CD4-positive, alpha-beta T cell treated with Interleukin-2 at 100 ng/mL for 4 hours (primary cell): ENCODE data around the gene C11orf86.
"Not testable (repeated sequence)": the region's sequence is repeated elsewhere in the genome, so short reads cannot be mapped to it uniquely, and the experiment has no call there.

Experiments used
- DNase-seq: peaks from one replicate; pipeline ENCODE4 v3.0.0-alpha.2; 2020; ENCODE audit warnings: low spot score

C11orf86 gene

DNA sequence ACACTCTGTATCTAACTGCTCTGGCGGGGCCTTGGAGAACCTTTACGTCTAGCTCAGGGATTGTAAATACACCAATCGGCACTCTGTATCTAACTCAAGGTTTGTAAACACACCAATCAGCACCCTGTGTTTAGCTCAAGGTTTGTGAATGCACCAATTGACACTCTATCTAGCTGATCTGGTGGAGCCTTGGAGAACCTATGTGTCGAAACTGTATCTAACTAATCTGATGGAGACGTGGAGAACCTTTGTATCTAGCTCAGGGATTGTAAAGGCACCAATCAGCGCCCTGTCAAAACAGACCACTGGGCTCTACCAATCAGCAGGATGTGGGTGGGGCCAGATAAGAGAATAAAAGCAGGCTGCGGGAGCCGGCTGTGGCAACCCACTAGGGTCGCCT lies 14.3 kb downstream of the C11orf86 start:
- DNase-seq = not testable (repeated sequence)

DNA sequence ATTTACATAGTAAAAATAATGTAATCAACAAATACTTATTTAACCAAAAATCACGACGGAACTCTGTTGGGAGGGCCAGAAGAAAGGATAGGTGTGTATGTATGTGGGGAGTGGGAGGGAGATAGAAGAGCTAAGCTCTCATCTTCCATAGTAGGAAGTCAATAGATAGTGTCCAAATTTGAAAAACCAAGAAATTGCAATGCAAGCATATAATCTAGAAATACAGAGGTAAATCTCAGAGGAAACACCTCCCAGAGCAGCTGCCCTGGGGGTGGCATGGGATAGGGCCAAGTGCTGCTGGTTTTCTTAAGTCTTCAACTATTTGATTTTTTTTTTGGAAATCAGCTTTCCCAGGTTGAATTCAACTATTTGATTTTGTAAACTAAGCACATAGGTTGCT lies 16.9 kb downstream of the C11orf86 start:
- no peak for DNase-seq

DNA sequence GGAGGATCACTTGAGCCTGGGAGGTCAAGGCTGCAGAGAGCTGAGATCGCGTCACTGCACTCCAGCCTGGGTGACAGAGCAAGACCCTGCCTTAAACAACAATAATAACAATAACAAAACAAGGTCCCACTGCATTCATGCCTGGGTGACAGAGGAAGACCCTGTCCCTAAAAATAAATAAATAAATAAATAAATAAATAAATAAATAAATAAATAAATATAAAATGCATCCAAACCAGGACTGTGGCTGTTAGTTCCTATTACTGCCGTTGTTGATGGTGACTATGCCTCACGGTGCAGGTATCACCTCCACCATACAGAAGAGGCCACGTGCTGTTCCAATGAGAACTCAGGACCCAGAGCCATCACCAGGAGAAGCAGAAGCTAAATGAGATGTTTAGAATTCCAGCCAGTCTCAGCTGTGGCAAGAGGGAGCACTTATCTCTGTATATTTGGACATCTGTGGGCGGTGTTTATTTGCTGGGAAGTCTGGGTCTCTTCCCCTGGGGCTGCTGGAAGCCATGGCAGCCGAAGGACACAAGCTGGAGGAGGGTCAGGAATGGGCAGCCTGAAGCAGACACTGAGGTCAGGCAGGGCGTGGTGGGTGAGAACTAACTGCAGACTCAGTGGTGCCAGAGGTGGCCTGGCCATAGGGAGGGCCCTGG lies 21.6 kb downstream of the C11orf86 start:
- no peak for DNase-seq

DNA sequence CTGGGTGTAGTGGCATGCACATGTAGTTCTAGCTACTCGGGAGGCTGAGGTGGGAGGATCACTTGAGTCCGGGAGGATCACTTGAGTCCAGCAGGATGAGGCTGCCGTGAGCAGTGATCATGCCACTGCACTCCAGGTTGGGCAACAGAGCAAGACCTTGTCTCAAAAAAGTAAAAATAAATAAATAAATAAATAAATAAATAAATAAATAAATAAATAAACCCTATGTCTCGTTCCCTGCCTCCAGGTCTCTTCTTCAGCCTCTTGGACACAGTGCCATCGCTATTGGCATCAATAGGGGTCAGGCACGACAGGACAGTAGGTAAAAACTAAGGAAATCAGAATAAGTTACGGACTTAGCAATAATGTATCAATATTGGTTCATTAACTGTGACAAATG lies 24.5 kb downstream of the C11orf86 start:
- DNase-seq = no peak

DNA sequence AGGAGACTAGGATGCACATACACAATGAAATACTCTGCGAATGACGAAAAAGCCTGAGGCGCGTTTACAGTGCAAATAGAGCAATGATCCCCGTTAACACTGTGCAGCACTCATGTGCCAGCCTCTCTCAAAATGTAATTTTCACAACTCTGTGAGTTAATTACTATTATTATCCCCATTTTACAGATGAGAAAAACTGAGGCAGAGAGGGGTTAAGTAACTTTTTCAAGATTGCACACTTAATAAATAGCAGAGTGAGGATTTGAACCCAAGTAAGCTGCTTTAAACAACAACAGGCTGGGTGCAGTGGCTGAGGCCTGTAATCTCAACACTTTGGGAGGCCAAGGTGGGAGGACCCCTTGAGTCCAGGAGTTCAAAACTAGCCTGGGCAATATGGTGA lies 26.2 kb downstream of the C11orf86 start:
- DNase-seq = no peak

DNA sequence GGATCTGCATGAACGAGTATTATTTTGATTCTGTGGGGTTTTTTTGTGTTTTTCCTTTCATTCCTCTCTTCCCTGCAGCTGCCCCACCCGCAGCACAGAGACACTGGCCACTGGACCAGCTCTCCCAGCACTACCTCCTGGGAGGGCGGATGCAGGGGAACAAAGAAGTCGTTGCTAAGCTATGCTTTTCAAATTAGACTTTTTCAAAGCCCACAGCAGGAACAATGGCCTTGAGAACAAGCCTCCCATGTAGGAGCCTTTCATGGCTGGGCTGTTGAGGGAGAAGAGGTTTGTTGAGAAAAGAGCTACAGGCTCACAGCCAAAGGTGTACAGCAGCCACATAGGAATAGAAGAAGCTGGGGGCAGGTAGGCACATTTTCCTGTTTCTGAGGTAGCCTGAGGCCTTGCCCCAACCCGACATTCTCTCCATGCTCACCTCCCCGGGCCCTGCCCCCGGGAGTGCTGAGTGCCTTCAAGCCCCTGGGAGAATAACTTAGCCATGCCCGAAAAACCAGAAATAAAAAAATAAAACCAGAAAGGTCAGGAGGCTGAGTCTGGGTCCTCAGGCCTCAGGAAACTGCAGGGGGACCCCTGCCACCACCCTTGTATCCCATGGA lies 27.3 kb downstream of the C11orf86 start:
- DNase-seq = no peak

DNA sequence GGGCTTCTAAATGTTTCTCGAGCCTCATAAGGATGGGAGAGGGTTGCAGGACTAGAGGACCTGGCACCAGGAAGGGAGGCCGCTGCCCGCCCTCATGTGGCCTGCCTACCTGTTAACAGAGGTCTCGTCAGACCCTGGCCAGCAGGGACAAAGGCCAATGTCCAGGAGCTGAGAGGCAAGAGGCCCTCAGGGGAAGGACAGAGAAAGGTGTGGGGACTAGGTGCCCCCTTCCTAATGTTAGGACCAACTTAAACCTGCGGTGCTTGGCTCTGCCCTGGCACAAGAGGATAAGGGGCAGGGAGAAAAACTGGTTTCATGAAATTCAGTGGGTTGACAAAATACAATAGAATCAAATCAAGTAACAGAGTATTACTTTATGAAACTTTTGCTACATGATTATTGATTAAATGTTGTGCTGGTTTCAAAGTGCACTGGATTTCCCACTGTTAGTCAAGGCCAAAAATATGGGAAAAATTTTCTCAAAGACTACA lies 27.9 kb downstream of the C11orf86 start:
- DNase-seq = no peak

DNA sequence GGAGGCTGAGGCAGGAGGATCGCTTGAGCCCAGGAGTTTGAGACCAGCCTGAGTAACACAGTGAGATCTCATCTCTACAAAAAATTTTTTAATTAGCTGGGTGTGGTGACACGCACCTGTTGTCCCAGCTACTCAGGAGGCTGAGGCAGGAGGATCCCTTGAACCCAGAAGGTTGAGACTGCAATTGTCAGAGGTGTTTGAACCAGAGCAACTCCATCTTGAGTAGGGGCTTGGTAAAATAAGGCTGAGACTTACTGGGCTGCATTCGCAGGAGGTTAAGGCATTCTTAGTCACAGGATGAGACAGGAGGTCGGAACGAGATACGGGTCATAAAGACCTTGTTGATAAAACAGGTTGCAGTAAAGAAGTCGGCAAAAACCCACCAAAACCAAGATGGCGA lies 30.1 kb downstream of the C11orf86 start:
- not testable (repeated sequence) for DNase-seq

DNA sequence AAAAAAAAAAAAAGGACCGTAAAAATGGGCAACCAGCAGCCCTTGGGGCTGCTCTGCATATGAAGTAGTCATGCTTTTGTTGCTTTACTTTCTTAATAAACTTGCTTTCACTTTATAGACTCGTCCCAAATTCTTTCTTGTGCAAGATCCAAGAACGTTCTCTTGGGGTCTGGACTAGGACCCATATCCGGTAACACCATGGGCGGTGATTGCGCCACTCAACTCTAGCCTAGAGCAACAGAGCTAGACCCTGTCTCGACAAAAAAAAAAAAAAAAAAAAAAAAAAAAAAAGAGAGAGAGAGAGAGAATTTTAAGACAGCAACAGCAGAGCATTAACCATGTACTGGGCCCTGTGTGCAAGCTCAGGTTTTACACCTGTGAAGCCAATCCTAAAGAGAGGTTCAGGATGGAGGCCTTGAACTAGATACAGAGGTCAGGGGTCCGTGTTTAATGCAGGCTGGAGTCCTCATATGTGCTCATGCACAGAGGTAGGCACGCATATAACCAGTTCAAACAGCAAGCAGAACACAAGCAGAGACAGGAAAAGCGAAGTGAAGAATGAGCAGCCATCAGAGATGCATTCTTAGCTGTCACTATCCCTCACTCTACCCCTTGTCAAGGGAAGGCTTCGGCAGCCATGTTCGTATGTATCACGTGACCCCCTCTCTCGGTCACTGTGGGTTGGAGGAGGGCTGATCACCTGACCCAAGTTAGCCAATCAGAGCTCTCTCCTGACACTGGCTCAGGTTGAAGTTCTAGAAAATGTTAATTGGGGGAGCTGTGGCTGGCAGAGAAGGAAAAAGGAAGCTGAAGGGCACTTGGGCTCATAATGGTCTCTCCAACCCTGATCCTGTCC lies 31.2 kb downstream of the C11orf86 start:
- no peak for DNase-seq

DNA sequence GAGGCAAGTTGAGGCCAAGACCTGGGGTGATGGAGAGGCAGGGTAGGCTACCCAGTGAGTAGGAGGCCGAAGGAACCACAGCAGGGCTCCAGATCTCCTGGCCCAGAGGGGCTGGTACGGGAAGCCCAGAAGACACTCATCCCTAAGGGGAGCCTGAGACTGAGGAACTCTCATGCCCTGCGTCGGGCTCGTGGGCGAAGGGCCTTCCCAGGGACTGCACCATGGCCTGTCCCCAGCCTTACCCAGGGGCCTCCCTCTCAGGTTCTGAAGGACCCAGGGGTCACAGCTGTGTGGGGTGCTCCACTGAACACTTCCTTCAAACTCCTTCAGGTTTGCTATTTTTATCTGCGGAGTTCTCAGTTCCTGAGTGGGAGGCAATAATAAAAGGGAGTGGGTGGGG lies 32.0 kb downstream of the C11orf86 start:
- no peak for DNase-seq

DNA sequence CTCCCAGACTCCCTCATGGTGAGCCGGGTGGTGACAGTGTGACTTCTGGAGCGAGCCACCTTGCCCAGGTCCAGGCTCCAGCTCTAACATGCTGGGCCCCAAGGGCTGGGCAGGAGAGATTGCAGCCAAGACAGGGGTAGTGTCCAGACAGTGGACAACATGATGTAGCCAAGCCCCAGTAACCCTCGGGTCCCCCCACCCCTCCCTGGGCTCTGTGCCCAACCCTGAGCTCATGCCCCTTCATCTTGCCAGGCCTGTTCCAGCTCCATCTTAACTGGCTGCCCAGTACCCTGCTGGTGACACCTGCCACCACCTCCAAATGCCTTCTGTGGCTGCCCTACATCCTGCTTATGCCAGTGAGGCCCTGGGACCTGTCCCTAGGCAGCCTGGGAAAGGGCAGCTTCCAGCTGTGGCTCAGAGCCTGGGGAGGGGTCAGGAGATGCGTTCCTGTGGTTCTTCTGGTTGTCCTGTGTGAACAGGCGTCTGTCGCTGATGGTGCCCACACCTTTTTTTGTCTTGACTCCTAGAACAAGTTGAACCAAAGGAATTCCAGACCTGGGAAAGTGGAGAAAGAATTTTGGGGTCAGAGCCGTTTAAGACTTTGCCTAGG lies 35.3 kb downstream of the C11orf86 start:
- no peak for DNase-seq

DNA sequence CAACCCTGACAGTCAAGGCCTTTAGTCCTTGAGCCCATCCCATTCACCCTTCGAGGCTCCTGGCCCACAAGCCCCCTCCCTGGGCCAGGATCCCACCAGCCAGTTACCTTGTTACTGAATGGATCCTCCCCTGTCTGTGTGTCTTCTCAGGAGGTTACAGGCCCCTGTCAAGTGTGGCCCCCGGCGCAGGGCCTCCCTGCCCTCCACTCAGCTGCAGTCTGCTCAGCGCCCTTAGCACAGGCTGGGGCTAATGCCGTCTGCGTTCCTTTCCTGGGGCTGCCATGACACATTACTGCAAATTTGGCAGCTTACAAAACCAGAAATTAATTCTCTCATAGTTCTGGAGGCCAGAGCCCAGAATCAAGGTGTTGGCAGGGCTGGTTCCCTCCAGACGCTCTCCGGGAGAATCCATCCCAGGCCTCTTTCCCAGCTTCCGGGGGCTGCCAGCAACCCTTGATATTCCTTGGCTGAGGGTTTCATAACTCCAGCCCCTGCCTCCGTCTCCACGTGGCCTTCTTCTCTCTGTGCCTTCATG lies 38.5 kb downstream of the C11orf86 start:
- DNase-seq = no peak

DNA sequence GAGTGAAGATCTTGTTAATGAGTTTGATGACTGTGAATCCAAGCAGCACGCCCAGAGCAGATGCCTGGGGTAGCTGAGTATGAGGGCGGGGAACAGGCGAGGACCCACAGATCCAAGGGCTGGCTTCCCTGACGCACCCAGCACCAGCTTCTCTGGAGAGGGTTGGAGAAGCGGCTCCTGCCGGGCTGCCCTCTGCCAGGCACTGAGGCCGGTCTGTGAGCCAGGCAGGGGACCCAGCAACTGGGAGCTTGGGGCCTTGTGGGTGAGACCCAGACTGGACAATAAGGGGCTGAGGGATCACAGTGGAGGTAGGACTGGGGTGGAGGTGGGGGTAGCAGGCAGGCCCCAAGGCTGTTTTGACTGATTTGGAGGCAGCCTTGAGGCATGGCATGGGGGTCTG lies 39.2 kb downstream of the C11orf86 start:
- DNase-seq = no peak

DNA sequence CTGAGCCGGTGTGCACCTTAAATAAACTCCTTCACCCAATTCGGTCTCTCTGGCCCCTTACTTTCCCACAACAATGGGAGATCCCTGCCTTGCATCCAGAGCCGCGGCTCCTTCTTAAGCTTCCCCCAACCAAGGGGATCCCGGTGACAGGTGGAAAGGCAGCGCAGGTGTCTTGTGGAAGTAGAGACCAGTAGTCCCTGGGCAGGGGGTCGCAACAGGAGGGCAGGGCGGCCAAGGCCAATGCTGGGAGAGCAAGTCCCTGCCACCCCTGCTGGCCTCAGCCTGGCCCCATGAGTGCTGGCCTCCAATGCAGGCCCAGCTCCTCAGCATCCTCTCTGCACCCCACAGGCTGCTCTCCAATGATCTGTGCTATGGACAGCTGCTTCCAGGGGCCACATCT lies 39.9 kb downstream of the C11orf86 start:
- DNase-seq = no peak

DNA sequence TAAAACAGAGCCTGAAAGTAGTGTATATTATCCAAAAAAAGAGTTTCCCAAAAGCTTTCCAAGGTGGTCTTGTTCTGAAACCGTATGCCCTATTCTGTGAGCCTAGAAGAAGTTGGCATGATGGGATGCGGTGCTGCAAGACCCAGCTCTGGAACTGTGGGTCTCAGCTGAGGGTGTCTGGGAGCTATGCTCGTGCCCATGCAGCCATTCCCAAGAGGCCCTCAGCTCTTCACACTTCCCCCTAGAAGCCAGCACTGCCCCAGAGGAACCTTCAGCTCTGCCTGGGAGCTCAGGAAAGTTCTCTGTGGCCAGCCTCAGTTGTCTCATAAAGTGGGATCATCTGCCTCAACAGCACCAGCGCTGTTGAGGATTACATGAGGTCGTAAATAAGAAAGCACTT lies 41.4 kb downstream of the C11orf86 start:
- no peak for DNase-seq

DNA sequence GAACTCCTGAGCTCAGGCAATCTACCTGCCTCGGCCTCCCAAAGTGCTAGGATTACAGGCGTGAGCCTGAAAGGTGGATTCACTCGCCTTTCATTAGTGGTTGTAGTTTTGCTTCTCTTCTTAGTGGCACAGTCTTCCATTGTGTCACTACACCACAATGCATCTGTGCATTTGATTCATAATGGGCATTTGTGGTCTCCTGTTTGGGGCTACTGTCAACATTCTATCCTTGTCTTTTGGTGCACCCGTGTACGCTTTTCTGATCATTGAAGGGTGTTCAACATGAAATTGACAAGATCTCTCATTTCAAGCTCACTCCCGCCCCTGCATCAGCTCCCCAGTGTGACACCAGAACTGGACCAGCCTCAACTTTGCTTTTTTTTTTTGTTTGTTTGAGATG lies 45.8 kb downstream of the C11orf86 start:
- DNase-seq = no peak

DNA sequence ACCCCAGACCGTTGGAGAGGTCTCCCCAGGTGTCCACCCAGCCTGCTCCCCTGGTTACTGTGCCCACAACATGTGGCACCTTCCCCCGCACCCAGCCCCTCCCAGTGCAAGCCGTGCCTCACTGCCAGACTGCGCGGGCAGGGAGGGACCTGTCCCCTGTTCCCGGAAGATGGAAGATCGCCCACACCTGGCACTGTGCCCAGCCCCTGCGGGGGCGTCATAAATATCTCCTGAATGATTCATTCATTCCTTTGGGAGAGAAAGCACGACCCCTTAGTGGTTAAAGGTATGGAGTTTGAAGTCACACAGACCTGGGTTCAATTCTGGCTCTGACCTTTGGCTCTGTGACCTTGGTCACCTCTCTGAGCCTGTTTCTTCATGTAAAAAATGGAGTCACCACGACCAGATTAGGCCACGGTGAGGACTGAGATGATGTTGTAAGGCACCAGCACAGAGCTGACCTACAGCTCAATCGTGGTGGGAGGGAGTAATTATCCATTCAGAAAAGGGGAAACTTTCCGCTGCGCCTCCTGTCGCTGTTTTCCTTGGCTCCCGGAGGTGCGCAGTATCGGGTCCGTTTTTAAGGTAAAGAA lies 47.3 kb downstream of the C11orf86 start:
- DNase-seq = no peak

DNA sequence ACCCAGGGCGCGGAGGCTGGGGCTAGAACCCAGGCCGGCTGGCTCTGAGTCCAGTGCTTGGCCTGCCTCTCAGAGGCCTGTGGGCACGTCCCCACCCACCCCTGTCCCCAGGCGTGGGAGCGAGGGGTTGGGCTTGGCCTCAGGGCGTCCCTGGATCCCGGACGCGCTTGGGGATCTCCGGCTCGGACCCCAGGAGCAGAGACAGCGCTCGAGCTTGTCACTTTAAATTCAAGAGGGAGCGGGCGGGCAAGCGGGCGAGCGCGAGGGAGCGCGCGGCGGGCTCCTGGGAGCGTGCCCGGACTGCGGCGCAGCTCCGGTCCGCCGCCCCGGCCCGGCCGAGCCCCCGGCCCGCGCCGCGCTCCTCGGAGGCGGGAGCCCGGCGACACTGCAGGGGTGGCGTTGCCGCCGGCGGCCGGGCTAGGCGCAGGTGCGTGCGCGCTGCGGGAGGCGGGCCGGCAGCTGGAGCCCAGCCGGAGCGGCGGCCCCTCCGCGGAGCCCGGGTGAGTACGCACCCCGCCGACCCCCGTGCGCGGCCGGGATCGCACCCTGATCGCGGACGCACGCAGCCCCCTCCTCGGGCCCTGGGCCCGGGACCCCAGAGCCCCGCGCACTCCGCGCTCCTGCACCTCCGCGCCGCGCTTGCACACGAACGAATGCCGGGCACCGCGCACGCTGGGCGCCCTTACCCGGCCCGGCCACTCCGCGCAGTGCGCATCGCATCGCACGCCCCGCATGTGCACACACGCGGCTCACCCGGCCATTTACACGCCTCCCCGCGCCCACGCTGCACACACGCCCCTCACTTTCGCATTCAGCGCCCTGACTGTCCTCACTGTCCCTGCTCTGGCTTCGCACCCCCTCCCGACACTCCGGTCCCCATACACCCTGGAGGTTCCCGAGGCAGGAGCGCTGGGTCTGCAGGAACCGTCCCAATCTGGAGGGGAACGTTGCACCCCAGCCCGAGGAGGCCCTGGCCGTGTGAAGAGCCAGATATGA lies 48.2 kb downstream of the C11orf86 start, which contains the start of gene SYT12:
Gene SYT12, plus strand, starts transcription at position 174 of the 996 bp plus-strand sequence. CDS start 7,011 bp downstream, outside the sequence.
- DNase-seq = no peak

DNA sequence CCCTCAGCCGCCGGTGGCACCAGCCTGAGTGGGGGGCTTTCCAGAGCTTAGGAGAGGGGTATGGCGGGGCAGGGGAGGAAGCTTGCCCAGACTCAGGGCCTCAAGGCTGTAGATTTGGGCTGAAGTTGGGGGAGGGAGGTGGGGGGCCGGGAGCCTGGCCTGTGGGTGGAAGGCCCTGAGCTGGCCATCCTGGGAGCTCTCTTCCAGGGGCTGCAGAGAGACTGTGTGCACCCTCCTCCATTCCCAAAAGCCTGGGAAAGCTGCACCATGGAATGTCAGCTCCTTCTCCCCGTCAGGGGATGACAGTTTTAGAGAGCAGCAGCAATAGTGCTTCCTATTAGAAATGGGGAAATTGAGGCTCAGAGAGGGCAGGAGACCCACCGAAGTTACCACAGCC lies 48.9 kb downstream of the C11orf86 start:
- DNase-seq = no peak

DNA sequence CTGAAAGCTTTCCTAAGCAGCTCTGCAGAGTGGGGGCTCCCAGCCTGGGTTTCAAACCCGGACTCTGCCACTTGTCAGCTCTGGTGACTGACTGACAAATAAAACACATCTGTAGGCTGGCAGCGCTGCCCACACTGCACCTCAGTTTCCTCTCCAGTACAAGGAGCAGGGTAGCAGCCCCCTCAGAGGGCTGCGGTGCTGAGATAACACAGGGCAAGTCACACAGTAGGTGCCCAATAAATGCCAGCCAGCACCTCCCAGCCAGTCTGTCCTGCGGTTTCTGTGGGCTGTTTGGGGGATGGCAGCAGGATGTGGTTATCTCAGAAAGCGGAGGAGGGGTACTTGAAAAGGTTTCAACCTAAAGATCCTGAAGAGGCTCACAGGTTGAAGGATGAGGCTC lies 49.3 kb downstream of the C11orf86 start:
- peak; percentile 37 for DNase-seq

DNA sequence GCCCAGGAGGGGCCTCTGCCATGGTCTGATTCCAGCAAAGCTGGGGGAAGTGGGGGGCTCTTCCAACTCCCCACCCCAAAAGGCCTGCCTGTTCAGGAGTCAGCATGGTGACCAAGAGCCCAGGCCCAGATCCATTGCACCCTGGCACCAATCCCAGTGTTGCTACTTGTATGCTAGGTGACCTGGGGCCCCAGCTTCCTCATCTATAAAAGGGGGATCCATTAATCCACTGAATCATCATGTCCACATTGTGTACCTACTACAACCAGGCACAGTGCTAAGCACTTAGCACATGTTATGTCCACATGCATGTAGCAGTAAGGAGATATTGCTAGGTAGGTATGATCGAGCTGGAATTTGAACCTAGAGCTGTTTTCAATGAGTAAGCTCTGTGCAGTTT lies 49.9 kb downstream of the C11orf86 start:
- DNase-seq = no peak
